ENCODE measurements around the gene PXK. TPM values are rescaled to one million over a fixed set of nuclear protein-coding genes. Genes with fewer than 3 reads are reported as not detected.

PXK gene
- total and polyA plus RNA-seq, 2 donors (not counting 1 experiment from before 2014, with no cell fraction given), result 54.6 to 65.2 TPM

DNA sequence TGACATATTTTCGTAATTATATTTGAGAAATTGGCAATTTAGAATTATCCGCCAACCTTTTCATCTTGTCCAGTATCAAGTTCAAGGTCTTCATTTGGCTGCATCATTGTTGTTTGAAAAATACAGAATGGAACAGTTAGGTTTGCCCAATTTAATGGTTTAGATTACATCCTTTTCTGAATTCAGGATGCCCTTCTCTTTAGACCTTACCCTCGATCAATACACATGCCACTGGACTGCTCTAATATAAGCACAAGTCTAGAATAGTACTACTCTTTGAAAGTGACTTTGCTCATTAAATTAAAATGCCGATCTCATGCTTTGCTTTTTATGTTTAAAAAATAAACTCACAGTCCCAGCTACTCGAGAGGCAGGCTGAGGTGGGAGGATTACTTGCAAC is 44.5 kb downstream of the PXK start:
- no peak overlapping the region for H2AFZ ChIP-seq (ENCODE audit: low read length)
- H3K27me3 ChIP-seq (ENCODE audit: control insufficient read depth, insufficient read depth, low read length), result no peaks in the 10 kb centered on the region
- DNase-seq (ENCODE audit: low read depth in 2 of 2), result no peak
- TF ChIP-seq EZH2 (IDR thresholded peaks at IDR 0.05; ENCODE audit: low read length, missing control alignments) (no peak), CTCF (conservative IDR thresholded peaks at IDR 0.05 in 1 of 2, IDR thresholded peaks at IDR 0.05 in 1 of 2; ENCODE audit: low read depth in 1 of 2, low read length in 2 of 2) (no peak)
- H3K9me3 ChIP-seq (ENCODE audit: control insufficient read depth, insufficient read depth, low read depth, low read length), result no peaks in the 10 kb centered on the region
- H3K36me3 ChIP-seq (ENCODE audit: control insufficient read depth, insufficient read depth, low read length), result no peaks in the 10 kb centered on the region
- H3K4me3 ChIP-seq (replicated peaks in 1 of 4; ENCODE audit: control extremely low read depth in 1 of 4, insufficient read depth in 1 of 4, low read depth in 3 of 4, low read length in 4 of 4), result no peak overlapping the region
- no peak overlapping the region for H3K4me2 ChIP-seq (ENCODE audit: extremely low read depth, insufficient read depth, low read length)
- H3K4me1 ChIP-seq (ENCODE audit: control insufficient read depth, extremely low read depth, insufficient read depth, low read length), result no peaks in the 10 kb centered on the region
- no peaks in the 10 kb centered on the region for H3K79me2 ChIP-seq (ENCODE audit: control insufficient read depth, insufficient read depth, low read length)
- H3K27ac ChIP-seq (ENCODE audit: insufficient read depth, low read length), result no peak overlapping the region
- no peak overlapping the region for H3K9ac ChIP-seq (ENCODE audit: insufficient read depth, low read length)
- no peaks in the 10 kb centered on the region for H4K20me1 ChIP-seq (ENCODE audit: control insufficient read depth, extremely low read depth, insufficient read depth, low read length)

- no peaks in the 10 kb centered on the region for H4K20me1 ChIP-seq (ENCODE audit: control insufficient read depth, extremely low read depth, insufficient read depth, low read length)
- no peak overlapping the region for H3K4me2 ChIP-seq (ENCODE audit: extremely low read depth, insufficient read depth, low read length)
- no peak overlapping the region for H3K27ac ChIP-seq (ENCODE audit: insufficient read depth, low read length)
- TF ChIP-seq CTCF (conservative IDR thresholded peaks at IDR 0.05 in 1 of 2, IDR thresholded peaks at IDR 0.05 in 1 of 2; ENCODE audit: low read depth in 1 of 2, low read length in 2 of 2), result no peak
- no peak for TF ChIP-seq EZH2 (IDR thresholded peaks at IDR 0.05; ENCODE audit: low read length, missing control alignments)
- no peaks in the 10 kb centered on the region for H3K36me3 ChIP-seq (ENCODE audit: control insufficient read depth, insufficient read depth, low read length)
- no peaks in the 10 kb centered on the region for H3K27me3 ChIP-seq (ENCODE audit: control insufficient read depth, insufficient read depth, low read length)
- H3K4me1 ChIP-seq (ENCODE audit: control insufficient read depth, extremely low read depth, insufficient read depth, low read length), result no peaks in the 10 kb centered on the region
- H3K4me3 ChIP-seq (replicated peaks in 1 of 4; ENCODE audit: control extremely low read depth in 1 of 4, insufficient read depth in 1 of 4, low read depth in 3 of 4, low read length in 4 of 4), result no peak overlapping the region
- no peaks in the 10 kb centered on the region for H3K9me3 ChIP-seq (ENCODE audit: control insufficient read depth, insufficient read depth, low read depth, low read length)
- no peak overlapping the region for H2AFZ ChIP-seq (ENCODE audit: low read length)
- no peaks in the 10 kb centered on the region for H3K79me2 ChIP-seq (ENCODE audit: control insufficient read depth, insufficient read depth, low read length)
- no peak for DNase-seq (ENCODE audit: low read depth in 2 of 2)
- no peak overlapping the region for H3K9ac ChIP-seq (ENCODE audit: insufficient read depth, low read length)
These were observed 45.1 kb downstream of the PXK start for GRCh38 chr3:58377750-58378149.

DNA sequence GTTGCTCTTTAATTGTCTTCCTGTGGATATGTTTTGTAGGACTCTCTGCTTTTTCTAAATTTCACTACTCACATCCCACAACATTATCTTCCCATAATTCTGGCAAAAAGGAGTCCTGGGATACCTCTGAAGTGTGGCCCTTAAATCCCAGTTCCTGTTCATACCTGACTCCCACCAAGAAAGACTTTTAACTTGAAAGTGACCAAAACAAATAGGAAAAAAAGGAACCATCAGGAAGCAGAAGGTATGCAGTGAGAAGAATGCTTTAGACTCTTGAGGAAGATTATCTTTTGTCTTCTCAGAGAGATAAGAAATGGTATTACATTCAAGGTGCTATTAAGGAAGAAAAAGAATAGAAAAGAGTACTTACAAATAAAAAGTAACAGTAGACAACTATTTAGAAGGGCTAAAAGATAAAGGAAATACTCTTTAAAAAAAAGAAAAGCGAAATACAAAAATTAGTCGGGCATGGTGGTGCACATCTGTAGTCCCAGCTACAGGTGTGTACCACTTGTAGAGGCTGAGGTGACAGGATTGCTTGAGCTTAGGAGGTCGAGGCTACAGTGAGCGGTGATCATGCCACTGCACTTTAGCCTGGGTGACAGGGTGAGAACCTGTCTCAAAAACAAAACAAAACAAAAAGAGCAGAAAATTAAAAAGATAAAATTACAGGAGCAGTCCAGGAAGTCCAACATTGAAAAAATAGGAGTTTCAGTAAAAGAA is 46.8 kb downstream of the PXK start:
- H3K4me3 ChIP-seq (replicated peaks in 1 of 4; ENCODE audit: control extremely low read depth in 1 of 4, insufficient read depth in 1 of 4, low read depth in 3 of 4, low read length in 4 of 4), result no peak overlapping the region
- DNase-seq (ENCODE audit: low read depth in 2 of 2), result no peak
- TF ChIP-seq EZH2 (IDR thresholded peaks at IDR 0.05; ENCODE audit: low read length, missing control alignments), result no peak
- TF ChIP-seq CTCF (conservative IDR thresholded peaks at IDR 0.05 in 1 of 2, IDR thresholded peaks at IDR 0.05 in 1 of 2; ENCODE audit: low read depth in 1 of 2, low read length in 2 of 2), result no peak
- peaks cover 9% of the 10 kb centered on the region for H3K4me1 ChIP-seq (ENCODE audit: control insufficient read depth, extremely low read depth, insufficient read depth, low read length)
- no peaks in the 10 kb centered on the region for H3K79me2 ChIP-seq (ENCODE audit: control insufficient read depth, insufficient read depth, low read length)
- no peak overlapping the region for H3K27ac ChIP-seq (ENCODE audit: insufficient read depth, low read length)
- H3K9me3 ChIP-seq (ENCODE audit: control insufficient read depth, insufficient read depth, low read depth, low read length), result no peaks in the 10 kb centered on the region
- H4K20me1 ChIP-seq (ENCODE audit: control insufficient read depth, extremely low read depth, insufficient read depth, low read length), result no peaks in the 10 kb centered on the region
- no peaks in the 10 kb centered on the region for H3K27me3 ChIP-seq (ENCODE audit: control insufficient read depth, insufficient read depth, low read length)
- no peak overlapping the region for H2AFZ ChIP-seq (ENCODE audit: low read length)
- H3K36me3 ChIP-seq (ENCODE audit: control insufficient read depth, insufficient read depth, low read length), result no peaks in the 10 kb centered on the region
- no peak overlapping the region for H3K9ac ChIP-seq (ENCODE audit: insufficient read depth, low read length)
- H3K4me2 ChIP-seq (ENCODE audit: extremely low read depth, insufficient read depth, low read length), result no peak overlapping the region

Data from fibroblast of lung (primary cell).